ENCODE measurements around the gene ANXA3.
"Not testable (repeated sequence)": the region's sequence is repeated elsewhere in the genome, so short reads cannot be mapped to it uniquely, and the experiment has no call there.

ANXA3 gene

DNA sequence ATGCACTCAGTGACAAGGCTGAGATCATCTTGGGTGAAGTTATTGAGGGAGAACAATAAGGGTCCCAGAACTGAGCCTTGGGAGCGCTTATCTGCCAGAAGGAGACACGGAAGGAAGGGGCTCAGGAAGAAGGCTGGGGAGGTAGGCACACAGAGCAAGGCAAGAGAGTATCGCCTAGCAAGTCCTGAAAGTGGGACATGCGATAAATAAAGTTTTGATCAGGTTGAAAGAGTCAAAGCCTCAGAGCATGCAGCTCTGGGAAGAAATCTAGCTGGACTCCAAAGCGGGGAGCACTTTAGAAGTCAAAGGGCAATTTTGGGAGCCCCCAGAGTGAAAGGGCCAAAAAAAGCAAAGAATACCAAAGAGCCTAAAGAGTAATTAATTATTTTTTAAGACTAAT, 17.7 kb upstream of the ANXA3 start:
- TF ChIP-seq, protein P1, sequence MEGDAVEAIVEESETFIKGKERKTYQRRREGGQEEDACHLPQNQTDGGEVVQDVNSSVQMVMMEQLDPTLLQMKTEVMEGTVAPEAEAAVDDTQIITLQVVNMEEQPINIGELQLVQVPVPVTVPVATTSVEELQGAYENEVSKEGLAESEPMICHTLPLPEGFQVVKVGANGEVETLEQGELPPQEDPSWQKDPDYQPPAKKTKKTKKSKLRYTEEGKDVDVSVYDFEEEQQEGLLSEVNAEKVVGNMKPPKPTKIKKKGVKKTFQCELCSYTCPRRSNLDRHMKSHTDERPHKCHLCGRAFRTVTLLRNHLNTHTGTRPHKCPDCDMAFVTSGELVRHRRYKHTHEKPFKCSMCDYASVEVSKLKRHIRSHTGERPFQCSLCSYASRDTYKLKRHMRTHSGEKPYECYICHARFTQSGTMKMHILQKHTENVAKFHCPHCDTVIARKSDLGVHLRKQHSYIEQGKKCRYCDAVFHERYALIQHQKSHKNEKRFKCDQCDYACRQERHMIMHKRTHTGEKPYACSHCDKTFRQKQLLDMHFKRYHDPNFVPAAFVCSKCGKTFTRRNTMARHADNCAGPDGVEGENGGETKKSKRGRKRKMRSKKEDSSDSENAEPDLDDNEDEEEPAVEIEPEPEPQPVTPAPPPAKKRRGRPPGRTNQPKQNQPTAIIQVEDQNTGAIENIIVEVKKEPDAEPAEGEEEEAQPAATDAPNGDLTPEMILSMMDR (IDR thresholded peaks at IDR 0.05; ENCODE audit: borderline replicate concordance, control extremely low read depth, extremely low read depth, insufficient read depth, missing control alignments), result no peak
- in situ Hi-C loops (cut with MboI; ENCODE audit: low sequenced_read_pairs, unreplicated experiment), result no loop called here
- no peak for DNase-seq (ENCODE audit: low spot score)

DNA sequence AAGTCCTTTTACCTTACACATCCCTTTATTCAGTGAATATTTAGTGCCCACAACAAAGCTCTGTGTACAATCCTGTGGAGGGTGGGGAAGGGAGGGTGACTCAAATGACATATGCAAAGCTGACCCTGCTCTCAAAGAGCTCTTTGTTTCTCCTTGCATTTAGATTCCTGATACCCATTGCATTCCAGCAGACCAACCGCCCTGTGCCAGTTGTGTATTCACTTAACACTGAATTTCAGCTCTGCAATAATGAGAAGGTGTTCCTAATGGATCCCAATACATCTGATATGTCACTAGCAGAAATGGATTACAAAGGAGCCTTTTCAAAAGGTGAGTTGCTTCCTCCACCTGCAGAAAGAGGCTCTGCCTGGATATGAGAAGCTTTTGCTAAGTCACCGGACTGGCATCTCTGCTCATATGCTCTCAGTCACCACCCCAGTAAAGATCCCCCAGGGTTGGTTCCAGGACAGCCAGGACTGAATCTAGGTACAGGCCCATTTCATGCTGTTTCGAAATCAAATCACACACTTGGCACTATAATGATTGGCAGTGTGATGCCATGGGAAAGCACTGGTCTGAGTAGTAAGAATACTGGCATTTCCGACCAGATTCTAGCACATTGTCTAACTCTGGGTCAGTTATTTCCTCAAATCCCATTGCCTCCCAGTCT, 17.1 kb upstream of the ANXA3 start:
- in situ Hi-C loops (cut with MboI; ENCODE audit: low sequenced_read_pairs, unreplicated experiment), result no loop called here
- TF ChIP-seq, protein P1 (IDR thresholded peaks at IDR 0.05; ENCODE audit: borderline replicate concordance, control extremely low read depth, extremely low read depth, insufficient read depth, missing control alignments), result no peak
- no peak for DNase-seq (ENCODE audit: low spot score)

DNA sequence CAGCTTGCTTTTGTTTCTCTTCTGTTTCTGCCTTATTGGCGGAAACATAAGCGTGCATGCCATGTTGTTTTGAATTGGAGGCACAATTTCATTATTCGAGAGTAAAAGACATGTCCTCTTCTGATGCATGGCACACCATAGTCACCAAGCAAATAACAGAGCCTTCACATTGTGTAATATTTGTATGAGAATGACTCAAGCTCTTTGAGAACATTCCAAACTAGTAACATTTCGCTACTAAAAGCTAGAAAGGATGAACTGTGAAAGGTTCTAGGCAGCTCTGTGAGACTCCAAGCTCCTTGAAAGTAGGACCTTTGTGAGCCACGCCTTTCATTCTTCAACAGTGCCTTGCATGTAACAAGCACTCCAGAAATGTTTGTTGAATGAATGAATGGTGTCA, 9.2 kb upstream of the ANXA3 start:
- no peak for DNase-seq (ENCODE audit: low spot score)
- TF ChIP-seq, protein P1 (IDR thresholded peaks at IDR 0.05; ENCODE audit: borderline replicate concordance, control extremely low read depth, extremely low read depth, insufficient read depth, missing control alignments), result no peak
- in situ Hi-C loops (cut with MboI; ENCODE audit: low sequenced_read_pairs, unreplicated experiment), result no loop called here

DNA sequence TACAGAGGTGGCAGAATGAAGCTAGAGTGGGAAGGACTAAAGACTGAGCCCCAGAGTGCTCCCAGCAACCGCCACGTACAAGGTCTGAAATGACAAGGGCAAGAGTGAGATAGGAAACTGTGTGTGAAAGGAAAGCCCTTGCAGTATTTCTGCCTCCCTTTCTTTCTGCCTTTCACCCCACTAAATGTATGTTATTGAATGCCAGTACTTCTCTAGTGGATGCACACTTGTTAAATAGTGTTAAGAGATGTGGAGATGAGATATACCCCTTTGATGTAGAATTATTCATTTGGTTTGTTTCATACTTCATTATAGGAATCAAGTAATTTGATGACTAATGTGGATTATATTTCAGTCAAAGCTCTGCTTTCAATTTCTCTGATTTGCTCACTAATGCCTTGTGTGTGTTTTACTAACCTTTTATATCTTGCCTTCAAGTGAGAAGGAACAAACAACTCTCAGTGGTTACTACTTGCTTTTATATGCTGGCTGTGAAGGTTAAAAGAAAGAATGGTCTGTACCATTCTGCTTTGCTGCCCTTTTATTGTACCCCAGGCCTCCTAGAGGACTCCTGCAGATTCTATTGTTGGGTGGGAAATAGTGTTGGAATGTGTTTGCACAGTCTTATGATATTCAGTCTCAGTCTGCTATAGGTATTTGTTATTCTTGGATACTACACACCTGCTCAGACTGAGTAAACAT, 8.0 kb upstream of the ANXA3 start:
- DNase-seq (ENCODE audit: low spot score), result no peak
- in situ Hi-C loops (cut with MboI; ENCODE audit: low sequenced_read_pairs, unreplicated experiment), result no loop called here
- TF ChIP-seq, protein P1 (IDR thresholded peaks at IDR 0.05; ENCODE audit: borderline replicate concordance, control extremely low read depth, extremely low read depth, insufficient read depth, missing control alignments), result no peak

DNA sequence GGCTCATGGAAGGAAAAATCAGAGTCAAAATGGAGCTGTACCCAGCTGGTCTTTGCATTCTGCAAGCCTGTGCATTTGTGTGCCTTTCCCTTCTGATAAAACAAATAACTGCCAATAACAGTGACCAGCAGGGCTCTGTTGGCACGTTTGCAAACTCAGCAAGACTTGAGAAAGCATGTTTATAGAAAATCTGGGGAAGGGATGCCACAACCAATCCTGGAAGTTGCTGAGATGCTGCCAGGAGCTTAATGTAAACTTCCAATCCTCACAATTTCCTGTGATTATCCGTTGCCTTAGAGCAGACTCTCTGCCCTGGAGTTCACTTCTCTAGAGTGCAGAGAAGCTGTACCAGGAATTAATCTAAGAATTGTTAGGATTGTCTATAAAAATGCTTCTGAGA, 6.9 kb upstream of the ANXA3 start:
- TF ChIP-seq, protein P1 (IDR thresholded peaks at IDR 0.05; ENCODE audit: borderline replicate concordance, control extremely low read depth, extremely low read depth, insufficient read depth, missing control alignments), result no peak
- DNase-seq (ENCODE audit: low spot score), result no peak

DNA sequence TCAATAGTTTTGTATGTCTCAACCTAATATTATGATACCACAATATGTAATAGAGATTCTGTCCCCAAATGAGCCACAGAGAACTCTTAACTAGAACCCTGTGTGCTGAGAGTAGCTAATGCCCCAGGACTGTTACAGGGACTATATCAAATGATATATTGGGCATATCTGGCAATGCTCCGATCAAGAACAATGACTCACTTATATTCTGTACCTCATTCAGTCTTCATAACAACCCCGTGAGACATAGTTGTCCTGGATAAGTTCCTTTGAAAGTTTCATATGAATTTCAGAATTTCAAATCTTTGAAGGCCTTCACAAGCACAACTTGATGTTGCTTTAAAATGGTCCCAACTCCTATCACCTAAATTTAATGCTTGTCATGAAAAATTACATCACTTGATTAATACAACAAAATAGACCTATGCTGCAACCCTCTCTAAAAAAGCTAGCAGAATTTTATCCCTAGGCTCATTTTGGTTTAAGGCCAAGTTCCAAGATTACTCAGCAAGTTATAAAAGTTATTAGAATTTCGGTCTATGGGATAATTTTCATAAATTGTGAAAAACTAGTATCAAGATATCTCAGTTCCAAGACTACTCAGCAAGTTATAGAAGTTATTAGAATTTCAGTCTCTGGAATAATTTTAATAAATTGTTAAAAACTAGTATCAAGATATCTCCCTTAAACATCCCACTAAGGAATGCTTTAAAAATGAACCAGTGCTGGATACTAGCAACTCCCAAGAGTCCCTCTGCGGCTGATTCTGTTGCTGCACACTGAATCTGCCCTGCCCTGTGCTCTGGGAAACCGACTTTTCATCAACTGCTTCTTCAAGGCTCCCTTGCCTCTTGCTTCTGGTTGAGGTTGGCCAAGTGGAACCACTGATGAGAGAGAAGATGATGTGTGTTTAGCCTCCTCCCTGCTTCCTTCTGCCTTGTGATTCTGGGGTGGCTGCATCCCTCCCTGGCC, 6.0 kb upstream of the ANXA3 start:
- in situ Hi-C loops (cut with MboI; ENCODE audit: low sequenced_read_pairs, unreplicated experiment), result no loop called here
- TF ChIP-seq, protein P1 (IDR thresholded peaks at IDR 0.05; ENCODE audit: borderline replicate concordance, control extremely low read depth, extremely low read depth, insufficient read depth, missing control alignments), result no peak
- DNase-seq (ENCODE audit: low spot score), result no peak

More for the DNA sequence above, 6.9 kb upstream of the ANXA3 start:
- in situ Hi-C loops (cut with MboI; ENCODE audit: low sequenced_read_pairs, unreplicated experiment), result no loop called here

DNA sequence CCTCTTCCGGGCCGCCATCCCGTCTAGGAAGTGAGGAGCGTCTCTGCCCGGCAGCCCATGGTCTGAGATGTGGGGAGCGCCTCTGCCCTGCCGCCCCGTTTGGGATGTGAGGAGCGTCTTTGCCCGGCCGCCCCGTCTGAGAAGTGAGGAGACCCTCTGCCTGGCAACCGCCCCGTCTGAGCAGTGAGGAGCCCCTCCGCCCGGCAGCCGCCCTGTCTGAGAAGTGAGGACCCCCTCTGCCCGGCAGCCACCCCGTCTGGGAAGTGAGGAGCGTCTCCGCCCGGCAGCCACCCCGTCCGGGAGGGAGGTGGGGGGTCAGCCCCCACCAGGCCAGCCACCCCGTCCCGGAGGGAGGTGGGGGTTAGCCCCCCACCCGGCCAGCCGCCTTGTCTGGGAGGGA, 3.7 kb upstream of the ANXA3 start:
- in situ Hi-C loops (cut with MboI; ENCODE audit: low sequenced_read_pairs, unreplicated experiment); DNase-seq (ENCODE audit: low spot score): not testable (repeated sequence)

DNA sequence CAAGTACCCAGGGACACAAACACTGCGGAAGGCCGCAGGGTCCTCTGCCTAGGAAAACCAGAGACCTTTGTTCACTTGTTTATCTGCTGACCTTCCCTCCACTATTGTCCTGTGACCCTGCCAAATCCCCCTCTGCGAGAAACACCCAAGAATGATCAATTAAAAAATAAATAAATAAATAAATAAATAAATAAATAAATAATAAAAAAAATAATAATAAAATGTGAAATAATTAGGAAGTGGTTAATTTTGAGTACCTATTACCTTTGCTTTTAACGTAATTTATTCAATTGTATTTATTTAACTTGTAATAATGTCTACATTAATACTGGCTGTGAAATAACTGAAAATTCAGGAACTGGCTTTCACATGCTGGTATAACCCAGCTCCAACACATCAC, 2.7 kb upstream of the ANXA3 start:
- in situ Hi-C loops (cut with MboI; ENCODE audit: low sequenced_read_pairs, unreplicated experiment); DNase-seq (ENCODE audit: low spot score): not testable (repeated sequence)
